DOHH2 (cell line): ENCODE results near the gene ABCC11.

ENCODE experiments used
- EZH2phosphoT487 ChIP-seq: fragments of 200-600 bp; sonication (generic); IDR thresholded peaks from 2 replicates; pipeline ENCODE4 v1.6.1; 2017; ENCODE audit warnings: borderline replicate concordance, mild to moderate bottlenecking, antibody characterized with exemption, low read length, moderate library complexity, mixed read lengths
- TF ChIP-seq, protein P1 (sequence below): fragments of 200-600 bp; sonication (generic); IDR thresholded peaks from one replicate; pipeline ENCODE4 v1.5.1; 2014; ENCODE audit warnings: antibody characterized with exemption, mild to moderate bottlenecking, low read depth, low read length; ENCODE audit not compliant: poor library complexity, severe bottlenecking

DNA sequence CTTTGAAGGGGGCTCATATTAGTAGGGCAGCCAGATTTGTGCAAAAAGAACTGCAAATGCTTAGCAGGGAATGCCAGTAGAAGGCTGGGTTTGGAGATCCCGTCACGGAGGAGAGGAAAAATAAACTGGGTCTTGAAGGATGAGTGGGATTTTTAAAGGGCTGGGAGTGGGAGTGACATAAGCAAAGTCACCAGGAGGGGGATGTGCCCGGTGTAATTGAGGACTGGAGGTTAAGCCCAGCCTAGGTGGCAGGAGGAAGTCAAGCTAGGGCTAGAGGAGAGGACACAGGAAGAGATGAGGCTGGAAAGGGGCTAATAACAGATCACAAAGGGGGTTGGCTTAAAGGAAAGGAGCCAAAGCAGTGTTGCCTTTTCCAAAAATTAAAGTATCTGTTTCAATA lies 26.4 kb downstream of the ABCC11 start:
- TF ChIP-seq, protein P1, sequence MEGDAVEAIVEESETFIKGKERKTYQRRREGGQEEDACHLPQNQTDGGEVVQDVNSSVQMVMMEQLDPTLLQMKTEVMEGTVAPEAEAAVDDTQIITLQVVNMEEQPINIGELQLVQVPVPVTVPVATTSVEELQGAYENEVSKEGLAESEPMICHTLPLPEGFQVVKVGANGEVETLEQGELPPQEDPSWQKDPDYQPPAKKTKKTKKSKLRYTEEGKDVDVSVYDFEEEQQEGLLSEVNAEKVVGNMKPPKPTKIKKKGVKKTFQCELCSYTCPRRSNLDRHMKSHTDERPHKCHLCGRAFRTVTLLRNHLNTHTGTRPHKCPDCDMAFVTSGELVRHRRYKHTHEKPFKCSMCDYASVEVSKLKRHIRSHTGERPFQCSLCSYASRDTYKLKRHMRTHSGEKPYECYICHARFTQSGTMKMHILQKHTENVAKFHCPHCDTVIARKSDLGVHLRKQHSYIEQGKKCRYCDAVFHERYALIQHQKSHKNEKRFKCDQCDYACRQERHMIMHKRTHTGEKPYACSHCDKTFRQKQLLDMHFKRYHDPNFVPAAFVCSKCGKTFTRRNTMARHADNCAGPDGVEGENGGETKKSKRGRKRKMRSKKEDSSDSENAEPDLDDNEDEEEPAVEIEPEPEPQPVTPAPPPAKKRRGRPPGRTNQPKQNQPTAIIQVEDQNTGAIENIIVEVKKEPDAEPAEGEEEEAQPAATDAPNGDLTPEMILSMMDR, result no peak
- no peak for TF ChIP-seq EZH2phosphoT487
